GM23338 (cell line): ENCODE data around the gene OLFML3.

Source experiments
- CTCF ChIP-seq, 2 experiments: fragments of 200-600 bp in 1 of 2; sonication (generic) in 1 of 2; conservative IDR thresholded peaks; 2 replicates each; pipeline versions ENCODE4 v1.5.1 to v1.6.1; 2016 to 2017; ENCODE audit warnings: antibody characterized with exemption in 2 of 2, low read depth in 2 of 2, mild to moderate bottlenecking in 2 of 2, moderate library complexity in 1 of 2
- POLR2AphosphoS5 ChIP-seq: IDR thresholded peaks from 2 replicates; pipeline ENCODE4 v1.6.1; 2016; ENCODE audit warnings: antibody characterized with exemption, low read depth
- REST ChIP-seq: IDR thresholded peaks from one replicate; pipeline ENCODE4 v1.6.1; 2018; ENCODE audit warnings: antibody characterized with exemption; ENCODE audit not compliant: unreplicated experiment
- ZNF331 ChIP-seq: fragments of 250-450 bp; sonication (Bioruptor Pico); IDR thresholded peaks from 2 replicates; pipeline ENCODE4 v1.5.0; 2020; ENCODE audit warnings: low read depth, mild to moderate bottlenecking, moderate library complexity

GRCh38 chr1:113977906-113978305, 1.4 kb upstream of the OLFML3 start:
- no peak for TF ChIP-seq CTCF (conservative IDR thresholded peaks at IDR 0.05; ENCODE audit: low read depth in 2 of 2)
- TF ChIP-seq REST = no peak
- TF ChIP-seq POLR2AphosphoS5 = no peak
- no peak for TF ChIP-seq ZNF331 (CRISPR knock-in tag)
